Adrenal gland (tissue), 12 donors: Measurements from ENCODE around the gene GOLPH3. TPM values are rescaled to one million over a fixed set of nuclear protein-coding genes. Genes with fewer than 3 reads are reported as not detected.

Source experiments
- DNase-seq, 7 donors: peaks; one replicate each; pipeline ENCODE4 v3.0.0-alpha.2; 2019 to 2020
- H3K27ac ChIP-seq, 5 donors: fragments of 200-600 bp; sonication (generic) in 4 of 5; 1 replicate in 3 of 5; 2 replicates in 2 of 5; pipeline versions ENCODE4 v1.5.1 to v1.8.0; 2016 to 2020; ENCODE audit warnings: mild to moderate bottlenecking in 1 of 5
- H3K27me3 ChIP-seq: fragments of 200-600 bp; 2 replicates; pipeline ENCODE4 v1.8.0; 2021
- H3K36me3 ChIP-seq, 2 donors: fragments of 200-600 bp; replicated peaks in 1 of 2; 1 replicate in 1 of 2; 2 replicates in 1 of 2; pipeline versions ENCODE4 v1.5.1 to v1.8.0; 2018 to 2022
- H3K4me1 ChIP-seq, 2 donors: fragments of 200-600 bp; replicated peaks in 1 of 2; 1 replicate in 1 of 2; 2 replicates in 1 of 2; pipeline versions ENCODE4 v1.5.1 to v1.8.0; 2018 to 2021
- H3K4me3 ChIP-seq, 4 donors: fragments of 200-600 bp; sonication (generic) in 3 of 4; one replicate each; pipeline ENCODE4 v1.5.1; 2016 to 2018
- H3K9me3 ChIP-seq, 3 donors: fragments of 200-600 bp; sonication (generic) in 1 of 3; replicated peaks in 1 of 3; 1 replicate in 2 of 3; 2 replicates in 1 of 3; pipeline versions ENCODE4 v1.5.1 to v1.8.0; 2016 to 2021
- POLR2A ChIP-seq, 2 donors: fragments of 450-650 bp; IDR thresholded peaks; one replicate each; pipeline ENCODE4 v1.6.1; 2017; ENCODE audit warnings: antibody characterized with exemption in 2 of 2, mild to moderate bottlenecking in 2 of 2, moderate library complexity in 1 of 2
- WGBS, 4 donors: extraction: QIAGEN DNeasy Blood & Tissue Kit in 2 of 4; methylation state at CpG; one replicate each; pipeline versions ENCODE4 v1.1.5 to v1.1.7; 2013 to 2017; 5-methylcytosine and 5-hydroxymethylcytosine counted together
- intact Hi-C, 2 donors: fragments of 100-400 bp; cut with DNase I; formaldehyde crosslinking; loops; one replicate each; pipeline versions ENCODE4 v1.14.1 to v1.15.0; 2022 to 2023
- polyA plus RNA-seq, 3 donors: library from polyadenylated mRNA; stranded (reverse); fragments of 200-250 nt in 2 of 3; fragments of 350-450 nt in 1 of 3; fragmentation: Illumina TruSeq in 1 of 3; extraction: RNeasy Lipid Tissue Mini Kit (QIAGEN cat#74804) in 1 of 3; gene quantifications; one replicate each; pipeline ENCODE4 v1.2.3, GENCODE V29; 2013 to 2014
- total RNA-seq, 9 donors: library from RNA; depleted of rRNA in 4 of 9; stranded (reverse); fragments of >200 nt in 4 of 9; fragments of 120-200 nt in 1 of 9; fragmentation: NEBNext Ultra II Directional in 1 of 9; extraction: Animal tissue kit (Norgen Biotek cat#: 25700) in 1 of 9; gene quantifications; one replicate each; pipeline versions ENCODE4 v1.1.0 to v1.2.4, GENCODE V29; 2013 to 2023
- TF ChIP-seq, protein P1 (sequence below), 6 experiments: fragments of 450-650 bp in 4 of 6; fragments of 200-600 bp in 2 of 6; sonication (generic) in 1 of 6; IDR thresholded peaks; 1 replicate in 5 of 6; 2 replicates in 1 of 6; pipeline versions ENCODE4 v1.5.1 to v1.8.0; 2016 to 2021; ENCODE audit warnings: antibody characterized with exemption in 6 of 6, mild to moderate bottlenecking in 2 of 6, moderate library complexity in 1 of 6
- donor health status: healthy with polysubstance abuse.
- donor health status: Bipolar disorder and iron deficiency.
- donor health status: DM: yes; HTN: yes; CAD: no.
- donor health status: DM: no; HTN: no; CAD: no.
- donor health status: DM: no; HTN: no; CAD: no.
- donor health status: DM: yes; HTN: yes; CAD: no.

Gene GOLPH3
- total and polyA plus RNA-seq, 12 donors, result 27.8 to 206 (median 77.0) TPM

- no peak overlapping the region for H3K4me3 ChIP-seq
- intact Hi-C loops, result loop anchor here in 1 of 2 donors (10.0 kb wide), 1 partner anchor 55 kb away; no protein-coding TSS in a partner anchor
- peak overlapping the region in 2 of 5 donors; percentile 45 to 57 for H3K27ac ChIP-seq
- peaks cover 0 to 47% of the 10 kb centered on the region in 2 donors for H3K36me3 ChIP-seq
- peaks cover 0 to 7% of the 10 kb centered on the region in 2 donors for H3K4me1 ChIP-seq
- WGBS, 4 donors, result 71 to 83% (median 78%) methylated on average over 8 to 9 of the region's 9 CpGs
- H3K27me3 ChIP-seq, result no peaks in the 10 kb centered on the region
- TF ChIP-seq POLR2A (IDR thresholded peaks at IDR 0.05), result no peak
- TF ChIP-seq, protein P1, sequence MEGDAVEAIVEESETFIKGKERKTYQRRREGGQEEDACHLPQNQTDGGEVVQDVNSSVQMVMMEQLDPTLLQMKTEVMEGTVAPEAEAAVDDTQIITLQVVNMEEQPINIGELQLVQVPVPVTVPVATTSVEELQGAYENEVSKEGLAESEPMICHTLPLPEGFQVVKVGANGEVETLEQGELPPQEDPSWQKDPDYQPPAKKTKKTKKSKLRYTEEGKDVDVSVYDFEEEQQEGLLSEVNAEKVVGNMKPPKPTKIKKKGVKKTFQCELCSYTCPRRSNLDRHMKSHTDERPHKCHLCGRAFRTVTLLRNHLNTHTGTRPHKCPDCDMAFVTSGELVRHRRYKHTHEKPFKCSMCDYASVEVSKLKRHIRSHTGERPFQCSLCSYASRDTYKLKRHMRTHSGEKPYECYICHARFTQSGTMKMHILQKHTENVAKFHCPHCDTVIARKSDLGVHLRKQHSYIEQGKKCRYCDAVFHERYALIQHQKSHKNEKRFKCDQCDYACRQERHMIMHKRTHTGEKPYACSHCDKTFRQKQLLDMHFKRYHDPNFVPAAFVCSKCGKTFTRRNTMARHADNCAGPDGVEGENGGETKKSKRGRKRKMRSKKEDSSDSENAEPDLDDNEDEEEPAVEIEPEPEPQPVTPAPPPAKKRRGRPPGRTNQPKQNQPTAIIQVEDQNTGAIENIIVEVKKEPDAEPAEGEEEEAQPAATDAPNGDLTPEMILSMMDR (IDR thresholded peaks at IDR 0.05), result no peak
- DNase-seq, result peak in 1 of 7 donors; percentile 46
- no peaks in the 10 kb centered on the region for H3K9me3 ChIP-seq
Measured at GRCh38 chr5:32099486-32100035, 74.6 kb downstream of the GOLPH3 start.

DNA sequence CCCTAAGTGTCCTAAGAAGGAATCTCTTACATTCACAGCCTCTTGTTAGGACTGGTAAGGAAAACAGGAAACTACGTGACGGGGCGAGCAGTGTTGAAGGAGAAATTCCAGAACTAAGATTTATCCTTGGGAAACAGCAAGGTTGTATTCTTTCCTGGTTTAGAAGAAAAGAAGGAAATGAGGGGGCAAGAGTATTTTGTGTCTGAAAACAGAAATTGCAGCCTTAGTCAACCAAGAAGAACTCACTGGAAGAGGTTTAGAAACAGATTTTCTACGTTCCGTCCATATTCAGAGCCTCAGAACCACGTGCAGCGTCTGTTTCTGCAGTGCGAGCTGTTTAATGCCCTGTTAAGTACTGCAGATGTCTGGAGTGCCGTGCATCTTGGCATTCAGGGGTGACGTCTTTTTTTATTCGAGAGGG, 75.2 kb downstream of the GOLPH3 start:
- H3K4me3 ChIP-seq, result no peak overlapping the region

DNA sequence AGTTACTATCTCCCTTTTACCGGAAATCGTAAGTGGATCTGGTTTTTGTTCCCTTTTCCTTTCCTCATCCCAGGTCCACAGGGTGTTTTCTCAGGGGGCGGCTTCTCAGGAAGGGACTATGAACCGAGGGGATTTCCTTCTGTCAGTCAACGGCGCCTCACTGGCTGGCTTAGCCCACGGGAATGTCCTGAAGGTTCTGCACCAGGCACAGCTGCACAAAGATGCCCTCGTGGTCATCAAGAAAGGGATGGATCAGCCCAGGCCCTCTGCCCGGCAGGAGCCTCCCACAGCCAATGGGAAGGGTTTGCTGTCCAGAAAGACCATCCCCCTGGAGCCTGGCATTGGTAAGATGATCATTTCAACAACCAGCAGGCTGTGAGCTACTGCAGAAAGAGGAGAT, 75.8 kb downstream of the GOLPH3 start:
- intact Hi-C loops, result no loop called here
- DNase-seq, result peak in 5 of 7 donors; percentile 33 to 78 (median 48)
- H3K27me3 ChIP-seq, result no peaks in the 10 kb centered on the region
- WGBS, 4 donors, result 72 to 82% (median 75%) methylated on average over 9 of the region's 9 CpGs
- peak overlapping the region in 2 of 5 donors; percentile 46 to 57 for H3K27ac ChIP-seq
- H3K9me3 ChIP-seq, result no peaks in the 10 kb centered on the region
- peaks cover 0 to 7% of the 10 kb centered on the region in 2 donors for H3K4me1 ChIP-seq
- no peak overlapping the region for H3K4me3 ChIP-seq
- H3K36me3 ChIP-seq, result peaks cover 0 to 34% of the 10 kb centered on the region in 2 donors
- TF ChIP-seq, protein P1 (IDR thresholded peaks at IDR 0.05), result no peak
- no peak for TF ChIP-seq POLR2A (IDR thresholded peaks at IDR 0.05)

More for the DNA sequence above, 75.2 kb downstream of the GOLPH3 start:
- peak in 2 of 7 donors; percentile 26 to 60 for DNase-seq
- peaks cover 0 to 40% of the 10 kb centered on the region in 2 donors for H3K36me3 ChIP-seq
- intact Hi-C loops, result no loop called here
- H3K9me3 ChIP-seq, result no peaks in the 10 kb centered on the region
- TF ChIP-seq POLR2A (IDR thresholded peaks at IDR 0.05), result no peak
- TF ChIP-seq, protein P1 (IDR thresholded peaks at IDR 0.05), result no peak
- no peaks in the 10 kb centered on the region for H3K27me3 ChIP-seq
- 65 to 71% (median 68%) methylated on average over 9 to 11 of the region's 11 CpGs for WGBS, 4 donors
- peak overlapping the region in 2 of 5 donors; percentile 45 to 57 for H3K27ac ChIP-seq
- peaks cover 0 to 7% of the 10 kb centered on the region in 2 donors for H3K4me1 ChIP-seq

GRCh38 chr5:32096891-32097595, 77.1 kb downstream of the GOLPH3 start:
- 85 to 95% (median 94%) methylated on average over 10 of the region's 10 CpGs for WGBS, 4 donors
- no peak overlapping the region for H3K4me3 ChIP-seq
- H3K27me3 ChIP-seq, result no peaks in the 10 kb centered on the region
- H3K9me3 ChIP-seq, result no peaks in the 10 kb centered on the region
- peaks cover 0 to 12% of the 10 kb centered on the region in 2 donors for H3K4me1 ChIP-seq
- no peak overlapping the region for H3K27ac ChIP-seq
- H3K36me3 ChIP-seq, result peaks cover 0 to 25% of the 10 kb centered on the region in 2 donors
- peak in 1 of 7 donors; percentile 51 for DNase-seq
- intact Hi-C loops, result no loop called here
- TF ChIP-seq, protein P1 (IDR thresholded peaks at IDR 0.05), result no peak
- no peak for TF ChIP-seq POLR2A (IDR thresholded peaks at IDR 0.05)
